ENCODE results near the gene STARD3. TPM values are rescaled to one million over a fixed set of nuclear protein-coding genes. Genes with fewer than 3 reads are reported as not detected.

STARD3 gene
- total RNA-seq, 1 donor from 2014 or later, result 18.4 TPM

DNA sequence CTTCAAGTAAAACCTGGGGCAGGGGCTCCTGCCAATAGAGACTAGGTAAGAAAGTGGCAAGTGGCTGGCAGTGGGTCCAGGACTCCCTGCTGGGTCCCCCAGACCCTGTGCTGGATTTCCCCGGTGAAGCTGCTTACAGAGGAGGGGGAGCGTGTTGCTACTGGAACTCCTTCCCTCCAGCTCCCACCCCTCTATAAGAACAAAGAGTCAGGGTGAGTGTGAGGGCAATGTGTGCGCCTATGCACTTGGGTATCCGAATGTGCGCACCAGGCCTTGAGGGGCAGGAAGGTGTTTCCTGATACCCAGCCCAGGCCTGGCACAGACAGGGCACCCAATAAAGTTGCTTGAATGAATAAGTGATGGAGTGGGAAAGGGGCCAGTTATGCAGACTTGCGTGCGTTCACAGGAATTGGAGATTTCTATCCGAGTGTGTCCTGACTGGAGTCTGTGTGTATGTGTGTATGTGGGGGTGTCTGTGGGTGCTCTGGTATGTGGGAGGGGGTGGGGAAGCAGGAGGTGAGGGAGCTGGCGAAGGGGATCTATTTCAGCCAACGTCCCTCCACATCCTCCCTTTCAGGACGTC lies 40.9 kb upstream of the STARD3 start:
- Histone ChIP-seq H3K4me3 (ENCODE audit: low read depth, low read length) (no peak overlapping the region), H3K36me3 (ENCODE audit: control insufficient read depth, insufficient read depth, low read length) (no peaks in the 10 kb centered on the region), H3K27me3 (ENCODE audit: control insufficient read depth, insufficient read depth, low read length) (peaks cover 55% of the 10 kb centered on the region)
- FAIRE-seq (no peak), DNase-seq (ENCODE audit: low read depth) (no peak)
- TF ChIP-seq CTCF (IDR thresholded peaks at IDR 0.05; ENCODE audit: insufficient read depth, low read length, severe bottlenecking), result no peak

- TF ChIP-seq CTCF (IDR thresholded peaks at IDR 0.05; ENCODE audit: insufficient read depth, low read length, severe bottlenecking), result no peak
- Histone ChIP-seq H3K36me3 (ENCODE audit: control insufficient read depth, insufficient read depth, low read length) (no peaks in the 10 kb centered on the region), H3K27me3 (ENCODE audit: control insufficient read depth, insufficient read depth, low read length) (peaks cover 61% of the 10 kb centered on the region), H3K4me3 (ENCODE audit: low read depth, low read length) (no peak overlapping the region)
- FAIRE-seq (no peak), DNase-seq (ENCODE audit: low read depth) (no peak)
Observed at GRCh38 chr17:39596543-39597267, 40.2 kb upstream of the STARD3 start.

DNA sequence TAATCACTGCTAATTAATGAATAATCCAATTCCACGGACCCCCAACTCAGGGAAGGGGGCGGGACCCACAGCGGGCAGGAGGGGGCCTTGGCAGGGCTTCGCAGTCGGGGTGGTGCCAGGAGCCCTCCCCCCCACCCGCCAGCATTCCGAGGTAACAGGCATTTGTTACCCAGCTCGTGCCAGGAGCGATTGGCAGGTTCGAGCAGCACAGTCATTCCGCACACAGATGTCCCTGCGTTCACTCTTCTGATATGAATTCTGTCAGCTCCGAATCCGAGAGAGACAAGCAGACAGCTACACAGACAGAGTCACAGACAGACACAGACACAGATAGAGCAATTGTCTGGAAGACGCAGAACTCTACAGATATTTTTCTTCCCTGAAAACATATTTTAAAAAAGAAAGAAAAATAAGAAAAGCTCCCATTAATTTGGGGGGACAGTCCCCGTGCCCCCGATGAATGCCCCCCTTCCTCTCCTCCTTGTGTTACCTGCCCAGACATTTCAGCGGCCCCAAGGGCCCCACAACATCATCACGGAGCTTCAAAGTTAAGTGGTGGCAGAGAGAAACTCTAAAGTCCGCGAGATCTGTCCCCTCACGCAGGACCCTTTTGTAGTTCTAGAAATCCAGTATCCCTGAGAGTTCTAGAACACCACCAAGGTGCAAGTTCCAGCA lies 39.4 kb upstream of the STARD3 start:
- H3K27me3 ChIP-seq (ENCODE audit: control insufficient read depth, insufficient read depth, low read length), result peaks cover 63% of the 10 kb centered on the region
- H3K4me3 ChIP-seq (ENCODE audit: low read depth, low read length), result no peak overlapping the region
- FAIRE-seq (no peak), DNase-seq (ENCODE audit: low read depth) (no peak)
- TF ChIP-seq CTCF (IDR thresholded peaks at IDR 0.05; ENCODE audit: insufficient read depth, low read length, severe bottlenecking), result no peak
- no peaks in the 10 kb centered on the region for H3K36me3 ChIP-seq (ENCODE audit: control insufficient read depth, insufficient read depth, low read length)

- FAIRE-seq (no peak), DNase-seq (ENCODE audit: low read depth) (no peak)
- no peak for TF ChIP-seq CTCF (IDR thresholded peaks at IDR 0.05; ENCODE audit: insufficient read depth, low read length, severe bottlenecking)
- Histone ChIP-seq H3K4me3 (ENCODE audit: low read depth, low read length) (no peak overlapping the region), H3K36me3 (ENCODE audit: control insufficient read depth, insufficient read depth, low read length) (no peaks in the 10 kb centered on the region), H3K27me3 (ENCODE audit: control insufficient read depth, insufficient read depth, low read length) (peaks cover 62% of the 10 kb centered on the region)
Observed at GRCh38 chr17:39598047-39598481, 38.9 kb upstream of the STARD3 start.

GRCh38 chr17:39598630-39599003 lies 38.3 kb upstream of the STARD3 start:
- no peak overlapping the region for H3K4me3 ChIP-seq (ENCODE audit: low read depth, low read length)
- H3K36me3 ChIP-seq (ENCODE audit: control insufficient read depth, insufficient read depth, low read length), result no peaks in the 10 kb centered on the region
- TF ChIP-seq CTCF (IDR thresholded peaks at IDR 0.05; ENCODE audit: insufficient read depth, low read length, severe bottlenecking), result no peak
- H3K27me3 ChIP-seq (ENCODE audit: control insufficient read depth, insufficient read depth, low read length), result peaks cover 59% of the 10 kb centered on the region
- no peak for FAIRE-seq
- no peak for DNase-seq (ENCODE audit: low read depth)
